Left forelimb (tissue), 1 donor: ENCODE measurements around the gene WDR1.

Experiments used
- DNase-seq: peaks from one replicate; pipeline ENCODE4 v3.0.0-alpha.2; 2018; ENCODE audit warnings: low spot score

Gene WDR1

GRCh38 chr4:10113362-10114047 is 3.1 kb downstream of the WDR1 start:
- DNase-seq: no peak

- DNase-seq: no peak
These were observed 3.8 kb downstream of the WDR1 start for GRCh38 chr4:10112658-10113284.

DNA sequence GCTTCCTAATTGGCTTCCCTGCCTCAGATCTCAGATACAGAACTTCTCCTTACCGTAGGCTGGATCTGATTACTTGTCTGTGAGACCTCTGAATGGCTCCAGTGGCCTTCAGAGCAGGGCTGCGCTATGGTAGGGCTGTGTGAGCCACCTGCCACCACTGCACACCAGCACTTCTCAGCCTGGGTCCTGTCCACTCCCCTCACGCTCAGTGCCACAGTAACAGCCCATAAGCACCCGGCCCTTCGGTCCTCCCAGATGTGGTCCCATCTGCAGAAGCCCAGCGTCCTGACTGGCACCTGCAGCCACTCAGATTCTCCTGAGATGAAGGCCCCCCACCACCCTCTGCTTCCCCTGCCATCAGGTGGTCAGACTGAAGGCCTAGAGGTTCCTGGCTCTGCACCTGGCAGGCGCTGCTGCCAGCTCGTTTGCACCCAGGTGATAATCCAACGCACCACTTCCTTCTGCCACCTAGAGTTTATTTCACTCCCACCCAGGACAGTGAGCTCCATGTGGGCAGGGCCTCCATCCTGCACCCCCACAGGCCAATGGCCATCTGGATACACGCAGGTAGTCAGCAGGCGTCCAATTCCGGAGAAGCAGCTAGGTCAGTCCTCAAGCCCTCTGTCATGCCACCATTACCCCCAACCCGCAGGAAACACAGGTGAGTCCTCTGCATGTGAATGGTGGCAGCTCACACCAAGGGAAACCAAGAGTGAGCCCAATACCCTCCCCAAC is 5.4 kb downstream of the WDR1 start:
- no peak for DNase-seq

- DNase-seq: no peak
These were observed 6.5 kb downstream of the WDR1 start for GRCh38 chr4:10109995-10110670.

DNA sequence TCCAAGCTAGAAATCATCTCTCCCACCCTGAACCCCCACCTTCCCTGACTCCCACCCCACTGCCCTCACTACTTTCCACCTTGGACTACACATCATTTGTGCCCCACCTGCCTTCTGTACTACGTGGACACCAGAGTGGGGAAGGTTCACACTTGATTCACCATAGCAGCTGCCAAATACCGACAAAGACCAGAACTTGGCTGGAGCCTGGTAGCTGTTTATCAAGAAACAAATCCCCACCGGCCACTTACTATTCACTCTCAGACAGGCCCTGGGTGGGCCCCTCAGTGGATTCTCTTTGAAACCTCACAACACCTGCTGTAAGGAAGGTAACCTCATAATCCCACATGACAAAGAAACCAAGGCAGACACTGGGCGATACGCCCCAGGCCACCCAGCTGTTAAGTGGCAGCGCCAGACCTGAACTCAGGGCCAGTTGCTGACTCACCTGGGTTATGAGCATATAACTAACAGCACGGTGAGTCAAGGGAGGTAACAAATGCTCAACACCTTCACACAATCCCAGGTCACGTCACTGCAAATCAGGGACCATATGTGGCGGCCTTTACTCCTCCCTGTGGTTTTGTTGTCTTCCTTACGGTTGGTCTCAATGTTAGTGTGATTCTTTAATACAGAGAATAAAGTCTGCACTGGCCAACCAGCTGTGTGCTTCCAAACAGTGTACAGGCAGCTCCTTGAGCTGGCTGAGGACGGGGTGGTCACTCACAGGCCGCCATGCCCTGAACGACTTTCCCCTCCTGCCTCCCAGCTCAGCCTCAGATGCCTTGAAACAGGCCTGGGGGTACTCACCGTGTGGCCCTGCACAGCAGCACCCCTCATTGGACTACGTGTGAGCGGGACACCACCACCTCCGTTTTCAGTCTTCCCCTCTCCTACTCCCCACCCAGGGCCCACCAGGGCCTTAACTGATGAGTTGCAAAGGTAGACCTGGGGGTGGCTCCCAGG is 7.5 kb downstream of the WDR1 start:
- DNase-seq: no peak

DNA sequence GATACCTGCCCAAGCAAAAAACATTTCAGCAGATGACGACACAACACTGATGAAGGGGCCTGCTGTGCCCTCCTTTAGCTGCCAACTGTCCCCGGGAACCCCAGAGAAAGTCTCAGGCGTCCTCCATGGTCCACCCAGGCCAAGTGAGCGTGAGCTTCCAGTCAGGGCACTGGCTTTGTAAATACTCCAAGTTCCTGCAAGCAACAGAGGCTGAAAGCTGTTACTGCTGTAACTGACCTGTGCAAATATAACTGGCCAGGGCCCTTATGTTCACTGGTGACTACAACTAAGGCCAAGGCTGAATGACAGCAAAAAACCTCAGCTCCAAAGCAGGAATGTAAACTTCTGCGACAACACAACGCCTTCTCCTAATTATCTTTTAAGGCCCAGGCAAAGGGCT is 8.2 kb downstream of the WDR1 start:
- no peak for DNase-seq

DNA sequence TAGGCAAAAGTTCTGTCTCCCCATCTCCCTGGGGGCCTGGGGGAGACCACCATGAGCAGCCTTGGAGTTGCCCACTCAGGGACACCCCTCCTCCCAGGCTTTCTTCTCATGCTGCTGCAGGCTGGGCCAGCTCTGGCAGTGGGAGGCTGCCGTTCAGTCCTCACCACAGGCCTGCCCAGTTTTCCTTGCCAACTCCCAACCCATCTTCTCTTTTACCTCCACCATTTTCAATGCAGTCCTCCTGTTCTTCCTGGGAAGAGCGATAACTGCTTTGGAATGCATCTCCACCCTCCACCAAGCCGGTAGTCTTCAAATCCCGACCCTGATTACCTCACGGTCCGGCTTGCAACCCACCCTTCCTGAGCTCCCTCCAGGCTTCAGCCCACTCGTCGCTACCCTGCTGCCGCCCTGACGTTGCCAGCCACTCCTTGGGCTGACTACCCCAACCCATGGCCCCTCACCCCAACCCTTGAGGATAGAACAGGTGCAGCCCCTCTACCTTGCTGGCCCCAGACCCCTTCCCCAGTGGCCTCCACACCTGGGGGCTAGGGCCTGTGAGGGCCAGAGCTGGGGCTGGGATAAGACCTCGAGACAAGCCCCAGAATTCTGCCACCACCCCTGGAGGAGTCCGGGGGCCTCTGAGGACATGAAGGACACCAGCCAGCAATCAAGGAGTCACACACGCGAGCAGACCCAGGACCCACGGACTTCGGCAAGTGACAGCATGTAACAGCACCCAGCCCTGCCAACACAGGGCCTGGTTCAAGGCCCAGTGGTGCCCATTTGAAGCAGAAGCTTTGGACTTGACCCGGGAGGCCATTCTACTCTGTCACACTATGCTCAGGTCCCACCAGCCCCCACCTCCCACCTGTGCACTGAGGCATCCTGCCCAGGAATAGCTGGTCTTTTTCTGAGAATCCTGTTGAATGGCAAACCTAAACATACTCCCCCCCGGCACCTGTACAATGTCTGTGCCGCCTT is 9.2 kb downstream of the WDR1 start:
- DNase-seq: no peak

DNA sequence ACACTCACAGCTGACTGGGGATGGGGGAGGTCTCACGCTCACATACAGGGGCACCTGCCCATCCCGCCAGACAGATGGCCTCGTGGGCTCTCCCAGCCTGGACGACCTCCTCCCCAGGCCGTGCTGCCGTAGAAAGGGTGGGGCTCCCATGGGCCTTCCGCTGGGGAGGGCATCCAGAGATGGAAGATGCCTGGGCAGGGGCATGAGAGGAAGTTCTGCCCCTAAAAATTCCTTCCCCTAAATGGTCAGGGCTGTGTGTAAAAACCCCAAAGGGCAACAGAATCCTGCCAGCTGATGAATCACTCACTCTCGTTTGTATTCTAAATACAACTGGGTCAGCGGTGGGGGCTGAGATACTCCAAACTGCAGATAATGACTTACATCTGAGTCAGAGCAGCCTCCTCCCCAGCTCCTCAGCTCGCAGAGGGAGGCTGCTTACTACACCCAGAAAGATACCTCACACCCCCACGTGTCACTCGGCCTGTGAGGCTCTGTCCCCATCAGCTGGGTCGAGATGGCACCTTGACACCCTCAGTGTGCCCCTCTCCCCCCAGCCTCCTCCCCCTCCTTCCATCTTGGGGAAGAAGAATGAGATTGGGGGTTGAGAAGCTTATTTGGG is 10.1 kb downstream of the WDR1 start:
- DNase-seq: no peak

- no peak for DNase-seq
These were observed 10.7 kb downstream of the WDR1 start for GRCh38 chr4:10105920-10106319.

- DNase-seq: no peak
These were observed 11.2 kb downstream of the WDR1 start for GRCh38 chr4:10105421-10105820.

DNA sequence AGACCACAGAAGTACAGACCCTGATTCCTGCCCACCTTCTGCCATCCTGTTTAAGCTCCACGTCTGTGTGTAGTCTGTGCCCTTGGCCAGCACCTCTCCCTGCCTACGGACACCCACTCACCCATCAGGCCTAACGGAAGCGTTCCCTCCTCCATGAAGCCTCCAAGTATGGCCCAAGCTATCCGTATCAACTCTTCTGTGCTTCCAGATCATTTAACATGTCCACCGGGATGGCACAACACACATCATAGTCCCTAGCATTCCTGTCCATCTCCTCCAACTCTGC is 11.7 kb downstream of the WDR1 start:
- DNase-seq: no peak

DNA sequence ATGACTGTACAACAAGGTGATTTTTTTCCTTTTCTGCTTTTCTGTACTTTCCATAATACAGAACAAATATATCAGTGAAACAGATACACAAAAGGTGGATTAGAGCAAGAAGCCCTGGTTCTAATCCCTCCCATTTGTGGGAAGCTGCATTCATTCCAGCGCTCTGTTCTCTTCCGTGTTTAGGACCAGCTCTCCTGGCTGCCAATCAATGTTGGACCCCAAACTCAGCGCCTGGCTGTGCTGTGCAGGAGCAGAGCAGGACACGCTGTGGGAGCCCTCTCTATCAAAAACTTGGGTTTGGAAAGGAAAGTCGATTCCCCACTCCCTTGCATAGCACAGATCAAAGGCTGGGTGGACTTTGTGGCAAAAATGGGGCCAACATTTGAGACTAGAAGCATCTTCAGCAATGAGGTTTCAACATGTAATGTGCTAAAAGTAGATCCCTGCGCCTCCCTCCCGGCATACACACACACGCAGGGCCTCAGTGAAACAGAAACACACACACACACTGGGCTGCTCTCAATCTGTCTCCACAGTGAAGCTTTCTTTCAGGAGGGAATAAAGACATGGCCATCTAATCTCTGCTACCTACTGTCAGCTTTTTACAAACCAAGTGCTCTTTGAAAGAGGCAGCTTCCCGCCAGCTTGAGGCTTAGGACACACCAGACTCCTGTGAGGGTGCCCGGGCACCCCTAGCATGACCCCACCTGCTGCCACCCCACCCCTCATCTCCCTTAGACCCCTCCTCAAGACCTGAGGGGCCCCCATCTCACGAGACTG is 12.2 kb downstream of the WDR1 start:
- no peak for DNase-seq

DNA sequence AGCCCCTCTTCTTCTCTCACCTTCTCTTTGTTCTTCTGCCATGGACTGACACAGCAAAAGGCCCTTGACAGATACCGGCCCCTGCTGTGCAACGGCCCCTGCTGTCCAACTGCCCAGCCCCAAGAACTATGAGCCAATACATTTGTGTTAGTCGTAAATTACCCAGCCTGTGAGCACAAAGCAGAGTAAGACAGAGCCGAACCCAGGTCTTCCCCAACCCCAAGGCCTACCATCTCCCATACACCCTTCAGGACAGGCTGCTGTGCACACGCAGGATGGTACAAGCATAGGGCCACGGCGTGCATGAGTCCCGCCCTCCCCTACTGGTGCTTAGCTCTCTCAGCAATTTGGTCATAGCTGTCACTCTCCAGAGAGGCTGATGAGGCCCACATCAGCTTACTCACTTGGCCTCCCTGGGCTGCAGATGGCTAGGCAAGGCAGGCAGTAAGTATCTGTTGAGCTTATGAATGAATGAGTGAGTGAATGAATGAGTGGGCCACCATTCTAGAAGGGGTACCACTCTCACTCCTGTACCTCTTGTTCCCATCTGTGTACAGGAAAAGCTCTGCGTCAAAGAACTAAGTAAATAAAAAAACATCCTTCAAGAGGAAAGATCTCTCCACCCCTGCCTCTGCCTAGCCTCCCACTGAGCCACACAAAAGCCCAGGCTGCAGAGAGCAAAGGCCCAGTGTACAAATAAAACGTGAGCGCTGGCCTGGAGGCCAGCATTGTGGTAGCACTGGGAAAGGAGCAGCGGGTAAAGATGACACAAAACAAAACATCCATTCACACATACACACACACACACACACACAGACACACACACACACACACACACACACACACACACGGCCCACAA is 13.9 kb downstream of the WDR1 start:
- no peak for DNase-seq

DNA sequence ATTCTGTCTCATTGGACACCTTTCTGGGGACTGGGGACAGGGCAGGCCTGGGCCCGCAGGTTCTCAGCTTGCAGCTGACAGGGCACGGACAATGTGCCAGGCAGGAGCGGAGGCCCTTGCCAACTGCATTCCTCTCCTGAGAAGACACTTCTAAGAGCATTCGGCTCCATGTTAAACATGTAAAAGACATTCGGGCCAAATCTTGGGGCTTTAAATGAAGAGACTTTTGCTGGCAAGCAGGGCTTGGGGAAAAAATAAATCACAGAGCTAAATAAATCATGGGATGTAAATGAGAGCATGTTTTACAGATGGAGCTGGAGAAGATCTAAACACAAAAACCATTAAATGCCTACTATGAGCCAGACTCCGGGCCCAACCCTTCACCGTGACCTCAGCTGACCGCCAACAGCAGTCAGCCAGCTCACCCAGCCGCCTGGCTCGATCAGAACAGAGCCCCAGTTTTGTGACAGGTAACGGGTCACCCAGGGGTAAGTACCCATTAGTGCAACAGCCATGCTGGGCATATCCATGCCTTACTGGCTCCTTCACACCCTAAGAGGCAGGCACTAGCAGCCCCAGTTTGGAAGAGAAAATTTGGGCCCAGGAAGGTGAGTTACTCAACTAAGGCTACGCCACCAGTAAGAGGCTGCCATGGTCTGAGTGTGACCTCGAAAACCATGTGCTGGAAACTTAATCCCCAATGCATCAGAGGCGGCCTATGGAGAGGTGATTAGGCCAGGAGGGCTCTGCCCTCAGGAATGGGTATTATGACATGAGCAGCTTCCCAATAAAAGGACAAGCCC is 14.7 kb downstream of the WDR1 start:
- no peak for DNase-seq

- DNase-seq: no peak
These were observed 15.8 kb downstream of the WDR1 start for GRCh38 chr4:10100734-10101216.

DNA sequence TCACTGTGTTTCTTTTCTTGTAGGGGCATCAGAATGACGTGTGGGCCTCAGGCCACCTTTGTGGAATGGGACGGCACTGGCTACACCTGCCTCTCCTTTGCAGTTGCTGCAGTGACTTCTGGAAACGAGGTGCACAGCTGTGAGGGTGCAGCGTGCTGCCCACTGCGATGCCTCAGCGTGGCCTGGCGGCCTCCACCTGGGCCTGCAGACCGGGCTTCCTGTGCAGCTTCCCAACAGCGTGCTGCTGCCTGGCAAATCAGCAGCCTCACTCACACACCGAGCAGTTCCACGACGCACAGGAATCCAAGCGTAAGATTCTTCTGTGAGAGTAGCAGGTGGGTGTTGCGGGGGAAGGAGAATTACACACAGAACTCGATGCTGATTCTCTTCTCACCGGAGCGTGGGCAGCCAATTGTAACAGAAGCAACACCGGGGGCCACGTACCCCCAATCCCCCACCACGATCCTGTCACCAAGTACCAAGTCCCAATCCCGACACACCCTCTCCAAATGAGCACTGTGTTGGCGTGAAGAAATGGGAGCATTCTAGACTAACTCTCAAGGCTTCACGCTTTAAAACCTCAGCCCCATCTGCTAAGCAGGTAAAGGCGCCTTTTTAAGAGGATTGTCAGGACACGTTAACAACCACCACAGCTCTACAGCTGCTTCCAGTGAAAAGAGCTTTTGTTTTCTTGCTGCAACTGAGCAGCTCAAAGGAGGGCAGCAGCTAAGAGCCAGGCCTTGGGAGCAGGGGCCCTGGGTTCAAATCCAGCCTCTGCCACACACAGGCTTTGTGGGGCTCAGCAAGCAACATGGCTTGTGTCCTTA is 16.9 kb downstream of the WDR1 start:
- DNase-seq: no peak
